HL-60 (cell line): ENCODE results near the gene ITPK1.

Experiments used
- CTCF ChIP-seq: IDR thresholded peaks from one replicate; pipeline ENCODE4 v1.5.1; 2011; ENCODE audit warnings: low read length, control low read depth, inconsistent platforms; ENCODE audit not compliant: insufficient read depth
- GABPA ChIP-seq: IDR thresholded peaks from 2 replicates; pipeline ENCODE4 v1.6.1; 2012; ENCODE audit warnings: low read depth
- POLR2AphosphoS5 ChIP-seq: IDR thresholded peaks from 2 replicates; pipeline ENCODE4 v1.6.1; 2012; ENCODE audit warnings: low read depth
- SPI1 ChIP-seq: IDR thresholded peaks from 2 replicates; pipeline ENCODE4 v1.6.1; 2012; ENCODE audit warnings: low read depth, mild to moderate bottlenecking, borderline replicate concordance
- TF ChIP-seq, protein P1 (sequence below): IDR thresholded peaks from 2 replicates; pipeline ENCODE4 v1.6.1; 2012; ENCODE audit warnings: low read depth; ENCODE audit not compliant: insufficient replicate concordance

DNA sequence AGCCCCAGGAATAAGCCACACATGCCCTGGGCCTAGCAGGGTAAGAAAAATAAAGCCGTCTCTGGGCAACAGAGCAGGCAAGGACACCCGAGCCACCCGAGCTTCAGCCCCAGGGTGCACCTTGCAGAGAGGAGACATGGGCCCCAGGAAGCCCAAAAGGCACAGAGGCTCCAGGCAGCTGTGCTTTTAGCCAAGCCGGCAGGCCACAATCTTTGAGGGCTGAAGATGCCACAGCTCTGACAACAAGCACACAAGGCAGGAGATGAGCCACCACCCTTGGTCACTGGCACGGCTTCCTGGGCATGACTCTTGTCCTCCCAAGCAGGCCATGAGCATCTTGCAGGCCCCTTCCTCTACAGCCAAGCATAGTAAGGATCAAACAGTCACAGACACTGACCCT is 86.3 kb downstream of the ITPK1 start:
- no peak for TF ChIP-seq CTCF
- TF ChIP-seq POLR2AphosphoS5 = no peak
- TF ChIP-seq SPI1 = no peak
- no peak for TF ChIP-seq GABPA
- TF ChIP-seq, protein P1, sequence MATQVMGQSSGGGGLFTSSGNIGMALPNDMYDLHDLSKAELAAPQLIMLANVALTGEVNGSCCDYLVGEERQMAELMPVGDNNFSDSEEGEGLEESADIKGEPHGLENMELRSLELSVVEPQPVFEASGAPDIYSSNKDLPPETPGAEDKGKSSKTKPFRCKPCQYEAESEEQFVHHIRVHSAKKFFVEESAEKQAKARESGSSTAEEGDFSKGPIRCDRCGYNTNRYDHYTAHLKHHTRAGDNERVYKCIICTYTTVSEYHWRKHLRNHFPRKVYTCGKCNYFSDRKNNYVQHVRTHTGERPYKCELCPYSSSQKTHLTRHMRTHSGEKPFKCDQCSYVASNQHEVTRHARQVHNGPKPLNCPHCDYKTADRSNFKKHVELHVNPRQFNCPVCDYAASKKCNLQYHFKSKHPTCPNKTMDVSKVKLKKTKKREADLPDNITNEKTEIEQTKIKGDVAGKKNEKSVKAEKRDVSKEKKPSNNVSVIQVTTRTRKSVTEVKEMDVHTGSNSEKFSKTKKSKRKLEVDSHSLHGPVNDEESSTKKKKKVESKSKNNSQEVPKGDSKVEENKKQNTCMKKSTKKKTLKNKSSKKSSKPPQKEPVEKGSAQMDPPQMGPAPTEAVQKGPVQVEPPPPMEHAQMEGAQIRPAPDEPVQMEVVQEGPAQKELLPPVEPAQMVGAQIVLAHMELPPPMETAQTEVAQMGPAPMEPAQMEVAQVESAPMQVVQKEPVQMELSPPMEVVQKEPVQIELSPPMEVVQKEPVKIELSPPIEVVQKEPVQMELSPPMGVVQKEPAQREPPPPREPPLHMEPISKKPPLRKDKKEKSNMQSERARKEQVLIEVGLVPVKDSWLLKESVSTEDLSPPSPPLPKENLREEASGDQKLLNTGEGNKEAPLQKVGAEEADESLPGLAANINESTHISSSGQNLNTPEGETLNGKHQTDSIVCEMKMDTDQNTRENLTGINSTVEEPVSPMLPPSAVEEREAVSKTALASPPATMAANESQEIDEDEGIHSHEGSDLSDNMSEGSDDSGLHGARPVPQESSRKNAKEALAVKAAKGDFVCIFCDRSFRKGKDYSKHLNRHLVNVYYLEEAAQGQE = no peak
